HCT116 (cell line): ENCODE results near the gene MPP7. TPM values are rescaled to one million over a fixed set of nuclear protein-coding genes. Genes with fewer than 3 reads are reported as not detected.

Experiments used
- ATF3 ChIP-seq: IDR thresholded peaks from 2 replicates; pipeline ENCODE4 v1.6.1; 2012
- CEBPB ChIP-seq: IDR thresholded peaks from 2 replicates; pipeline ENCODE4 v1.6.1; 2012; ENCODE audit warnings: low read depth
- EGR1 ChIP-seq: IDR thresholded peaks from 2 replicates; pipeline ENCODE4 v1.6.1; 2012; ENCODE audit warnings: low read depth
- ELF1 ChIP-seq: IDR thresholded peaks from 2 replicates; pipeline ENCODE4 v1.6.1; 2012; ENCODE audit warnings: low read depth, borderline replicate concordance
- EZH2phosphoT487 ChIP-seq: fragments of 200-600 bp; IDR thresholded peaks from 2 replicates; pipeline ENCODE4 v1.6.1; 2018; ENCODE audit warnings: antibody characterized with exemption, borderline replicate concordance
- FOSL1 ChIP-seq: IDR thresholded peaks from 2 replicates; pipeline ENCODE4 v1.6.1; 2012; ENCODE audit warnings: low read depth
- JUND ChIP-seq: IDR thresholded peaks from 2 replicates; pipeline ENCODE4 v1.6.1; 2012
- RAD21 ChIP-seq: IDR thresholded peaks from 2 replicates; pipeline ENCODE4 v1.6.1; 2012; ENCODE audit warnings: low read depth, mild to moderate bottlenecking
- SIN3A ChIP-seq: IDR thresholded peaks from 2 replicates; pipeline ENCODE4 v1.6.1; 2012; ENCODE audit warnings: low read depth
- SP1 ChIP-seq: IDR thresholded peaks from 2 replicates; pipeline ENCODE4 v1.6.1; 2012; ENCODE audit warnings: low read depth
- ZNF274 ChIP-seq: fragments of 200-500 bp; sonication (Bioruptor generic); IDR thresholded peaks from 2 replicates; pipeline ENCODE4 v1.6.1; 2014; ENCODE audit warnings: mild to moderate bottlenecking, low read depth, low read length, inconsistent platforms
- total RNA-seq: library from RNA; stranded (reverse); gene quantifications from one replicate; pipeline ENCODE4 v1.2.1, GENCODE V29; 2021; ENCODE audit not compliant: unreplicated experiment
- TF ChIP-seq, protein P1 (sequence below): IDR thresholded peaks from 2 replicates; pipeline ENCODE4 v1.6.1; 2012; ENCODE audit warnings: low read depth
- TF ChIP-seq, protein P2 (sequence below): IDR thresholded peaks from 2 replicates; pipeline ENCODE4 v1.6.1; 2011; ENCODE audit warnings: mild to moderate bottlenecking, low read length, moderate library complexity; ENCODE audit not compliant: insufficient replicate concordance; ENCODE audit errors: extremely low read depth
- TF ChIP-seq, protein P3 (sequence below): IDR thresholded peaks from 2 replicates; pipeline ENCODE4 v1.6.1; 2012

Gene MPP7
- total RNA-seq, 1 experiment from 2014 or later, result 64.5 TPM

DNA sequence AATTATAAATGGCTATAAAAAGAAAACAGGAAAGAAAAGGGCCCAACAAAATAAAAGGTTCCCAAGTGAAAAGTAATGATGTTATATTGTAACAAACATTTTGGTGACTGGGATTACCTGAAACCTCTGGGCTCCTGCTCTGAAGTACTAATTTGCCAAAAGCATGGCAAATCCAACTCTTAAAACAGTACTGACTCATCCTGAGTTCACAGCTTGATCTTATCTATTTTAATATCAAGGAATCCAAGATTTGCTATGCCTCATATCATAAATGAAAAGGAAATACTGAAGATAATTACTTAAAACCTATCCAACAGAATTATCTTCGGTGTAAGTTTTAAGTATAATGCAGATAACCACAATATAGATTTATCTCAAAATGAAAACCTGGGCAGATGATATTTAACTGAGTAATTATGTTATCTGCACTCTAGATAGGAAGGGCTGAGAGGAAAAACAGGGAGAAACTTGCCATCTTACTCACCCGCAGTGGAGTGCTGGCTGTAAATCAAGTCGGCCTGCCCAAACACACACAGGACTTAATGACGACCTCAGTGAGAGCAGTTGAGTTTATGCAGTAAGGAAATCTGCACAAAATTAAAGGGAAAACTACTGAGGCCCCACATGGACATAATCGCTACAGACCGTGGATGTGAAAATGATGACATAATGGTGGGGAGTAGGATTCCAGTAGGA lies 48.4 kb downstream of the MPP7 start (continued):
- TF ChIP-seq, protein P1, sequence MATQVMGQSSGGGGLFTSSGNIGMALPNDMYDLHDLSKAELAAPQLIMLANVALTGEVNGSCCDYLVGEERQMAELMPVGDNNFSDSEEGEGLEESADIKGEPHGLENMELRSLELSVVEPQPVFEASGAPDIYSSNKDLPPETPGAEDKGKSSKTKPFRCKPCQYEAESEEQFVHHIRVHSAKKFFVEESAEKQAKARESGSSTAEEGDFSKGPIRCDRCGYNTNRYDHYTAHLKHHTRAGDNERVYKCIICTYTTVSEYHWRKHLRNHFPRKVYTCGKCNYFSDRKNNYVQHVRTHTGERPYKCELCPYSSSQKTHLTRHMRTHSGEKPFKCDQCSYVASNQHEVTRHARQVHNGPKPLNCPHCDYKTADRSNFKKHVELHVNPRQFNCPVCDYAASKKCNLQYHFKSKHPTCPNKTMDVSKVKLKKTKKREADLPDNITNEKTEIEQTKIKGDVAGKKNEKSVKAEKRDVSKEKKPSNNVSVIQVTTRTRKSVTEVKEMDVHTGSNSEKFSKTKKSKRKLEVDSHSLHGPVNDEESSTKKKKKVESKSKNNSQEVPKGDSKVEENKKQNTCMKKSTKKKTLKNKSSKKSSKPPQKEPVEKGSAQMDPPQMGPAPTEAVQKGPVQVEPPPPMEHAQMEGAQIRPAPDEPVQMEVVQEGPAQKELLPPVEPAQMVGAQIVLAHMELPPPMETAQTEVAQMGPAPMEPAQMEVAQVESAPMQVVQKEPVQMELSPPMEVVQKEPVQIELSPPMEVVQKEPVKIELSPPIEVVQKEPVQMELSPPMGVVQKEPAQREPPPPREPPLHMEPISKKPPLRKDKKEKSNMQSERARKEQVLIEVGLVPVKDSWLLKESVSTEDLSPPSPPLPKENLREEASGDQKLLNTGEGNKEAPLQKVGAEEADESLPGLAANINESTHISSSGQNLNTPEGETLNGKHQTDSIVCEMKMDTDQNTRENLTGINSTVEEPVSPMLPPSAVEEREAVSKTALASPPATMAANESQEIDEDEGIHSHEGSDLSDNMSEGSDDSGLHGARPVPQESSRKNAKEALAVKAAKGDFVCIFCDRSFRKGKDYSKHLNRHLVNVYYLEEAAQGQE, result no peak
- TF ChIP-seq FOSL1, result peak; percentile 77
- TF ChIP-seq SIN3A, result no peak; the same call in 1 of the 2 replicates
- TF ChIP-seq, protein P2, sequence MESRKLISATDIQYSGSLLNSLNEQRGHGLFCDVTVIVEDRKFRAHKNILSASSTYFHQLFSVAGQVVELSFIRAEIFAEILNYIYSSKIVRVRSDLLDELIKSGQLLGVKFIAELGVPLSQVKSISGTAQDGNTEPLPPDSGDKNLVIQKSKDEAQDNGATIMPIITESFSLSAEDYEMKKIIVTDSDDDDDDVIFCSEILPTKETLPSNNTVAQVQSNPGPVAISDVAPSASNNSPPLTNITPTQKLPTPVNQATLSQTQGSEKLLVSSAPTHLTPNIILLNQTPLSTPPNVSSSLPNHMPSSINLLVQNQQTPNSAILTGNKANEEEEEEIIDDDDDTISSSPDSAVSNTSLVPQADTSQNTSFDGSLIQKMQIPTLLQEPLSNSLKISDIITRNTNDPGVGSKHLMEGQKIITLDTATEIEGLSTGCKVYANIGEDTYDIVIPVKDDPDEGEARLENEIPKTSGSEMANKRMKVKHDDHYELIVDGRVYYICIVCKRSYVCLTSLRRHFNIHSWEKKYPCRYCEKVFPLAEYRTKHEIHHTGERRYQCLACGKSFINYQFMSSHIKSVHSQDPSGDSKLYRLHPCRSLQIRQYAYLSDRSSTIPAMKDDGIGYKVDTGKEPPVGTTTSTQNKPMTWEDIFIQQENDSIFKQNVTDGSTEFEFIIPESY, result no peak
- TF ChIP-seq ZNF274, result no peak
- TF ChIP-seq EZH2phosphoT487, result no peak
- TF ChIP-seq RAD21, result peak; percentile 11; the same call in 1 of the 2 replicates
- TF ChIP-seq EGR1, result peak; percentile 36; the same call in 1 of the 2 replicates
- TF ChIP-seq ELF1, result no peak
- TF ChIP-seq, protein P3, sequence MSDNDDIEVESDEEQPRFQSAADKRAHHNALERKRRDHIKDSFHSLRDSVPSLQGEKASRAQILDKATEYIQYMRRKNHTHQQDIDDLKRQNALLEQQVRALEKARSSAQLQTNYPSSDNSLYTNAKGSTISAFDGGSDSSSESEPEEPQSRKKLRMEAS, result peak; percentile 43
- peak; percentile 69; the same call in 1 of the 2 replicates for TF ChIP-seq JUND
- TF ChIP-seq ATF3, result 0 out of 2 replicates have a peak, but pooled peaks have one; percentile 26
- TF ChIP-seq CEBPB, result peak; percentile 65
- TF ChIP-seq SP1, result peak; percentile 77
